Erythroblast (primary cell): Measurements from ENCODE around the gene AFAP1L2.

Experiments used
- DNase-seq, 2 experiments: peaks; one replicate each; lab custom pipeline; 2025; lab: John Stamatoyannopoulos, UW
- GATA1 ChIP-seq: IDR thresholded peaks from 2 replicates; pipeline ENCODE4 v1.6.1; 2011; ENCODE audit warnings: low read depth, mild to moderate bottlenecking, control low read depth, low read length, moderate library complexity
- POLR2A ChIP-seq: IDR thresholded peaks from 2 replicates; pipeline ENCODE4 v1.6.1; 2011; ENCODE audit warnings: mild to moderate bottlenecking, low read length

The AFAP1L2 gene

GRCh38 chr10:114402233-114402632 is 2.1 kb downstream of the AFAP1L2 start:
- DNase-seq = no peak
- TF ChIP-seq POLR2A = no peak
- TF ChIP-seq GATA1 = no peak

- no peak for DNase-seq
- no peak for TF ChIP-seq GATA1
- TF ChIP-seq POLR2A = no peak
These were observed 3.0 kb downstream of the AFAP1L2 start for GRCh38 chr10:114401195-114401791.

GRCh38 chr10:114400091-114400490 is 4.2 kb downstream of the AFAP1L2 start:
- no peak for DNase-seq
- TF ChIP-seq GATA1 (no peak), POLR2A (no peak)

GRCh38 chr10:114399576-114399975 is 4.7 kb downstream of the AFAP1L2 start:
- TF ChIP-seq POLR2A (no peak), GATA1 (no peak)
- DNase-seq = no peak

- DNase-seq = no peak
- TF ChIP-seq GATA1 (no peak), POLR2A (no peak)
These were observed 5.5 kb downstream of the AFAP1L2 start for GRCh38 chr10:114398587-114399331.

GRCh38 chr10:114397651-114398145 is 6.6 kb downstream of the AFAP1L2 start:
- DNase-seq = no peak

GRCh38 chr10:114396464-114396863 is 7.8 kb downstream of the AFAP1L2 start:
- DNase-seq = no peak
- TF ChIP-seq GATA1 (no peak), POLR2A (no peak)

More at GRCh38 chr10:114397651-114398145, 6.6 kb downstream of the AFAP1L2 start:
- no peak for TF ChIP-seq GATA1
- no peak for TF ChIP-seq POLR2A

GRCh38 chr10:114395366-114396022 is 8.8 kb downstream of the AFAP1L2 start:
- TF ChIP-seq POLR2A = no peak
- no peak for TF ChIP-seq GATA1
- DNase-seq = no peak

GRCh38 chr10:114394531-114394930 is 9.8 kb downstream of the AFAP1L2 start:
- DNase-seq = no peak
- TF ChIP-seq POLR2A (no peak), GATA1 (no peak)

GRCh38 chr10:114393886-114394285 is 10.4 kb downstream of the AFAP1L2 start:
- TF ChIP-seq POLR2A (no peak), GATA1 (no peak)
- no peak for DNase-seq

GRCh38 chr10:114393482-114393881 is 10.8 kb downstream of the AFAP1L2 start:
- no peak for DNase-seq
- TF ChIP-seq POLR2A (no peak), GATA1 (no peak)

- TF ChIP-seq GATA1 (no peak), POLR2A (no peak)
- DNase-seq = no peak
These were observed 12.0 kb downstream of the AFAP1L2 start for GRCh38 chr10:114392112-114392835.

- TF ChIP-seq GATA1 = no peak
- no peak for TF ChIP-seq POLR2A
These were observed 12.7 kb downstream of the AFAP1L2 start for GRCh38 chr10:114391599-114391998.

More at GRCh38 chr10:114391599-114391998, 12.7 kb downstream of the AFAP1L2 start:
- no peak for DNase-seq
